ENCODE data around the gene PILRA.

DNA sequence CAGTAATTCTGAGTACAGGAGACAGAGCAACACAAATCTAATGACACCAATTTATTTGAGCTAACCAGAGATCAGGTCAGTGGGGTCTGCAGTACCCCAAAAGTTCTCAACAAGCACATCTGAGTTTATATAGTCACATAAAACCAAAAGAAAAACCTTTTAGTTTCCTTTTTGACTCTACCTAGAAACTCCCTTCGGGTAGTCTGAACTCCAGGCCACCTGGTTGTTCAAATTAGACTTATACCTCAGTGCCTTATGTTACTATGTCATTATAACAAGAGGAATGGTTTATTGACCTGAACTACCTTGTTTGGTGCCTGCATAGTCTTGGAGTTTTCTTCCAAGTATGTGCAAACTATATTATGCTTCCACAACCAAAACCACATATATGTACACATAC, 40.6 kb downstream of the PILRA start:
- TF ChIP-seq, protein P1, sequence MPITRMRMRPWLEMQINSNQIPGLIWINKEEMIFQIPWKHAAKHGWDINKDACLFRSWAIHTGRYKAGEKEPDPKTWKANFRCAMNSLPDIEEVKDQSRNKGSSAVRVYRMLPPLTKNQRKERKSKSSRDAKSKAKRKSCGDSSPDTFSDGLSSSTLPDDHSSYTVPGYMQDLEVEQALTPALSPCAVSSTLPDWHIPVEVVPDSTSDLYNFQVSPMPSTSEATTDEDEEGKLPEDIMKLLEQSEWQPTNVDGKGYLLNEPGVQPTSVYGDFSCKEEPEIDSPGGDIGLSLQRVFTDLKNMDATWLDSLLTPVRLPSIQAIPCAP (CRISPR knock-in tag; IDR thresholded peaks at IDR 0.05) = no peak
- no peak for TF ChIP-seq E2F1 (CRISPR knock-in tag; IDR thresholded peaks at IDR 0.05)
- TF ChIP-seq, protein P2, sequence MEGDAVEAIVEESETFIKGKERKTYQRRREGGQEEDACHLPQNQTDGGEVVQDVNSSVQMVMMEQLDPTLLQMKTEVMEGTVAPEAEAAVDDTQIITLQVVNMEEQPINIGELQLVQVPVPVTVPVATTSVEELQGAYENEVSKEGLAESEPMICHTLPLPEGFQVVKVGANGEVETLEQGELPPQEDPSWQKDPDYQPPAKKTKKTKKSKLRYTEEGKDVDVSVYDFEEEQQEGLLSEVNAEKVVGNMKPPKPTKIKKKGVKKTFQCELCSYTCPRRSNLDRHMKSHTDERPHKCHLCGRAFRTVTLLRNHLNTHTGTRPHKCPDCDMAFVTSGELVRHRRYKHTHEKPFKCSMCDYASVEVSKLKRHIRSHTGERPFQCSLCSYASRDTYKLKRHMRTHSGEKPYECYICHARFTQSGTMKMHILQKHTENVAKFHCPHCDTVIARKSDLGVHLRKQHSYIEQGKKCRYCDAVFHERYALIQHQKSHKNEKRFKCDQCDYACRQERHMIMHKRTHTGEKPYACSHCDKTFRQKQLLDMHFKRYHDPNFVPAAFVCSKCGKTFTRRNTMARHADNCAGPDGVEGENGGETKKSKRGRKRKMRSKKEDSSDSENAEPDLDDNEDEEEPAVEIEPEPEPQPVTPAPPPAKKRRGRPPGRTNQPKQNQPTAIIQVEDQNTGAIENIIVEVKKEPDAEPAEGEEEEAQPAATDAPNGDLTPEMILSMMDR (IDR thresholded peaks at IDR 0.05) = no peak
- TF ChIP-seq, protein P3, sequence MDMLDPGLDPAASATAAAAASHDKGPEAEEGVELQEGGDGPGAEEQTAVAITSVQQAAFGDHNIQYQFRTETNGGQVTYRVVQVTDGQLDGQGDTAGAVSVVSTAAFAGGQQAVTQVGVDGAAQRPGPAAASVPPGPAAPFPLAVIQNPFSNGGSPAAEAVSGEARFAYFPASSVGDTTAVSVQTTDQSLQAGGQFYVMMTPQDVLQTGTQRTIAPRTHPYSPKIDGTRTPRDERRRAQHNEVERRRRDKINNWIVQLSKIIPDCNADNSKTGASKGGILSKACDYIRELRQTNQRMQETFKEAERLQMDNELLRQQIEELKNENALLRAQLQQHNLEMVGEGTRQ (CRISPR knock-in tag; IDR thresholded peaks at IDR 0.05) = no peak
- no peak for TF ChIP-seq EMX1 (CRISPR knock-in tag; IDR thresholded peaks at IDR 0.05)
- TF ChIP-seq, protein P4, sequence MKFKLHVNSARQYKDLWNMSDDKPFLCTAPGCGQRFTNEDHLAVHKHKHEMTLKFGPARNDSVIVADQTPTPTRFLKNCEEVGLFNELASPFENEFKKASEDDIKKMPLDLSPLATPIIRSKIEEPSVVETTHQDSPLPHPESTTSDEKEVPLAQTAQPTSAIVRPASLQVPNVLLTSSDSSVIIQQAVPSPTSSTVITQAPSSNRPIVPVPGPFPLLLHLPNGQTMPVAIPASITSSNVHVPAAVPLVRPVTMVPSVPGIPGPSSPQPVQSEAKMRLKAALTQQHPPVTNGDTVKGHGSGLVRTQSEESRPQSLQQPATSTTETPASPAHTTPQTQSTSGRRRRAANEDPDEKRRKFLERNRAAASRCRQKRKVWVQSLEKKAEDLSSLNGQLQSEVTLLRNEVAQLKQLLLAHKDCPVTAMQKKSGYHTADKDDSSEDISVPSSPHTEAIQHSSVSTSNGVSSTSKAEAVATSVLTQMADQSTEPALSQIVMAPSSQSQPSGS (CRISPR knock-in tag; IDR thresholded peaks at IDR 0.05; ENCODE audit: borderline replicate concordance, low read depth) = no peak
- TF ChIP-seq ATF6 (CRISPR knock-in tag; IDR thresholded peaks at IDR 0.05) = no peak
- TF ChIP-seq OVOL2 (CRISPR knock-in tag; IDR thresholded peaks at IDR 0.05; ENCODE audit: borderline replicate concordance) = no peak
- no peak for TF ChIP-seq ZNF425 (CRISPR knock-in tag; conservative IDR thresholded peaks at IDR 0.05)
- TF ChIP-seq NR2C2 (CRISPR knock-in tag; IDR thresholded peaks at IDR 0.05) = no peak
- no peak for TF ChIP-seq SP1 (CRISPR knock-in tag; conservative IDR thresholded peaks at IDR 0.05)

Measured in WTC11 (cell line).